H9 (cell line): Measurements from ENCODE around the gene POU2F2. TPM values are rescaled to one million over a fixed set of nuclear protein-coding genes. Genes with fewer than 3 reads are reported as not detected.
A peak's percentile ranks its signal among the peaks of the same experiment; 100 is the strongest.

Experiments used
- DNase-seq: peaks from one replicate; pipeline ENCODE4 v3.0.0-alpha.2; 2017
- H2AFZ ChIP-seq: one replicate; pipeline ENCODE4 v1.6.1; 2013; ENCODE audit warnings: mild to moderate bottlenecking, low read length, control low read depth, moderate library complexity
- H2AK5ac ChIP-seq: 2 replicates; pipeline ENCODE4 v1.6.1; 2013; ENCODE audit warnings: low read length, control low read depth, mixed read lengths; ENCODE audit not compliant: insufficient read length
- H2BK120ac ChIP-seq: one replicate; pipeline ENCODE4 v1.6.1; 2013; ENCODE audit warnings: low read depth, mild to moderate bottlenecking, low read length, control low read depth, inconsistent platforms; ENCODE audit not compliant: poor library complexity, severe bottlenecking
- H2BK12ac ChIP-seq: 2 replicates; pipeline ENCODE4 v1.6.1; 2013; ENCODE audit warnings: low read length, control low read depth, mixed read lengths, low read depth; ENCODE audit not compliant: insufficient read length
- H2BK15ac ChIP-seq: 2 replicates; pipeline ENCODE4 v1.6.1; 2013; ENCODE audit warnings: low read depth, low read length, control low read depth
- H2BK20ac ChIP-seq: one replicate; pipeline ENCODE4 v1.6.1; 2013; ENCODE audit warnings: low read depth, mild to moderate bottlenecking, low read length, control low read depth, inconsistent platforms; ENCODE audit not compliant: poor library complexity, severe bottlenecking
- H2BK5ac ChIP-seq: 2 replicates; pipeline ENCODE4 v1.6.1; 2013; ENCODE audit warnings: low read length, control low read depth, mixed read lengths; ENCODE audit not compliant: insufficient read length
- H3K14ac ChIP-seq: 2 replicates; pipeline ENCODE4 v1.6.1; 2013; ENCODE audit warnings: low read length, control low read depth; ENCODE audit not compliant: insufficient read depth
- H3K18ac ChIP-seq: 2 replicates; pipeline ENCODE4 v1.6.1; 2013; ENCODE audit warnings: low read depth, mild to moderate bottlenecking, mixed read lengths, low read length, control low read depth; ENCODE audit not compliant: insufficient read length
- H3K23ac ChIP-seq: 2 replicates; pipeline ENCODE4 v1.6.1; 2013; ENCODE audit warnings: low read length, control low read depth, mixed read lengths, low read depth; ENCODE audit not compliant: insufficient read length
- H3K23me2 ChIP-seq: 2 replicates; pipeline ENCODE4 v1.6.1; 2013; ENCODE audit warnings: low read depth, mild to moderate bottlenecking, mixed read lengths, low read length, control low read depth; ENCODE audit not compliant: insufficient read length, poor library complexity, severe bottlenecking
- H3K27ac ChIP-seq: 2 replicates; pipeline ENCODE4 v1.5.1; 2013; ENCODE audit warnings: low read length, control low read depth, mixed read lengths, low read depth; ENCODE audit not compliant: insufficient read length
- H3K27me3 ChIP-seq: 2 replicates; pipeline ENCODE4 v1.6.1; 2013; ENCODE audit warnings: low read length, control low read depth, inconsistent platforms; ENCODE audit not compliant: insufficient read depth
- H3K4ac ChIP-seq: 2 replicates; pipeline ENCODE4 v1.6.1; 2013; ENCODE audit warnings: low read depth, mild to moderate bottlenecking, control low read depth, inconsistent platforms, low read length, moderate library complexity
- H3K4me1 ChIP-seq: 2 replicates; pipeline ENCODE4 v1.6.1; 2013; ENCODE audit warnings: low read length, control low read depth, inconsistent platforms; ENCODE audit not compliant: insufficient read depth
- H3K4me2 ChIP-seq: 2 replicates; pipeline ENCODE4 v1.6.1; 2013; ENCODE audit warnings: low read length, control low read depth, mixed read lengths; ENCODE audit not compliant: insufficient read length, insufficient read depth
- H3K56ac ChIP-seq: 2 replicates; pipeline ENCODE4 v1.6.1; 2013; ENCODE audit warnings: low read depth, mild to moderate bottlenecking, mixed read lengths, low read length, control low read depth; ENCODE audit not compliant: insufficient read length
- H3K79me1 ChIP-seq: 2 replicates; pipeline ENCODE4 v1.6.1; 2013; ENCODE audit warnings: low read depth, mild to moderate bottlenecking, moderate library complexity, low read length, control low read depth, inconsistent platforms; ENCODE audit not compliant: insufficient read depth, poor library complexity, severe bottlenecking
- H3K79me2 ChIP-seq: 2 replicates; pipeline ENCODE4 v1.6.1; 2013; ENCODE audit warnings: low read length, control low read depth, inconsistent platforms; ENCODE audit not compliant: insufficient read depth
- H3K9ac ChIP-seq: 2 replicates; pipeline ENCODE4 v1.6.1; 2013; ENCODE audit warnings: low read length, control low read depth, mixed read lengths; ENCODE audit not compliant: insufficient read length; ENCODE audit errors: extremely low read depth
- H3K9me3 ChIP-seq: one replicate; pipeline ENCODE4 v1.6.1; 2013; ENCODE audit warnings: low read depth, low read length, inconsistent platforms; ENCODE audit not compliant: control insufficient read depth
- H3T11ph ChIP-seq: one replicate; pipeline ENCODE4 v1.6.1; 2013; ENCODE audit warnings: mild to moderate bottlenecking, low read length, control low read depth, inconsistent platforms
- H4K20me1 ChIP-seq: one replicate; pipeline ENCODE4 v1.6.1; 2013; ENCODE audit not compliant: control insufficient read depth, insufficient read length, insufficient read depth
- H4K5ac ChIP-seq: 2 replicates; pipeline ENCODE4 v1.6.1; 2013; ENCODE audit warnings: low read depth, mild to moderate bottlenecking, mixed read lengths, low read length, control low read depth; ENCODE audit not compliant: insufficient read length
- H4K8ac ChIP-seq: replicated peaks from 2 replicates; pipeline ENCODE4 v1.6.1; 2013; ENCODE audit warnings: low read length, control low read depth, mixed read lengths, low read depth; ENCODE audit not compliant: insufficient read length
- H4K91ac ChIP-seq: 2 replicates; pipeline ENCODE4 v1.6.1; 2013; ENCODE audit warnings: low read depth, mild to moderate bottlenecking, moderate library complexity, mixed read lengths, low read length, control low read depth; ENCODE audit not compliant: insufficient read length
- H3K27ac Mint-ChIP-seq, 3 experiments: 2 replicates in 2 of 3; 3 replicates in 1 of 3; pipeline ENCODE4 v1.8.0; 2020 to 2021; ENCODE audit warnings: mixed read lengths in 3 of 3, mild to moderate bottlenecking in 1 of 3, moderate library complexity in 1 of 3
- H3K27me3 Mint-ChIP-seq: 2 replicates; pipeline ENCODE4 v1.8.0; 2021; ENCODE audit warnings: low read depth, mild to moderate bottlenecking, moderate library complexity, mixed read lengths
- H3K36me3 Mint-ChIP-seq, 3 experiments: 2 replicates in 2 of 3; 3 replicates in 1 of 3; pipeline ENCODE4 v1.8.0; 2020 to 2021; ENCODE audit warnings: low read depth in 3 of 3, mixed read lengths in 3 of 3; ENCODE audit not compliant: insufficient read depth in 1 of 3
- H3K4me1 Mint-ChIP-seq, 2 experiments: 2 replicates each; pipeline ENCODE4 v1.8.0; 2020; ENCODE audit warnings: mixed read lengths in 2 of 2
- H3K4me3 Mint-ChIP-seq, 2 experiments: 2 replicates in 1 of 2; 3 replicates in 1 of 2; pipeline ENCODE4 v1.8.0; 2020 to 2021; ENCODE audit warnings: mild to moderate bottlenecking in 2 of 2, mixed read lengths in 2 of 2, moderate library complexity in 1 of 2
- H3K9me3 Mint-ChIP-seq, 2 experiments: 2 replicates in 1 of 2; 3 replicates in 1 of 2; pipeline ENCODE4 v1.8.0; 2020; ENCODE audit warnings: mild to moderate bottlenecking in 2 of 2, mixed read lengths in 2 of 2, moderate library complexity in 1 of 2
- total RNA-seq: library from RNA; stranded (reverse); gene quantifications from 2 replicates; pipeline ENCODE4 v1.2.1, GENCODE V29; 2021
- TF ChIP-seq, protein P1 (sequence below): fragments of 200-600 bp; sonication (generic); conservative IDR thresholded peaks from 3 replicates; pipeline ENCODE4 v1.8.0; 2021; ENCODE audit warnings: antibody characterized with exemption, mild to moderate bottlenecking

The POU2F2 gene
- total RNA-seq, 1 experiment from 2014 or later, result 2.9 TPM

DNA sequence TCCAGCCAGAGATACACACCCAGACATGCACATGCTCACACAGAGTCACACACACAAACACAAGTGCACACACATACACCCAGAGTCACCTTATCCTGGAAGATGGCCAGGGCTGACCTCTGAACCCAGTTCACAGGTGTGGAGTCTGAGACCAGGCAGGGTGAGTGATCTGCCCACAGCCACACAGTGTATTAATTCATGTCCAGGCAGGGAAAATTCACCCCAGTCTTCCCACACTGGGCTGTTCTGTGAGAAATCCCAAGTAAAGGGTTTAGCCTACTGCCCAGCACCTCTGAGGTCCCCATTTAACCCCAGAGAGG, 2.0 kb downstream of the POU2F2 start:
- Histone ChIP-seq H3K4me2 (no peak overlapping the region), H3K79me2 (no peaks in the 10 kb centered on the region), H3K79me1 (no peaks in the 10 kb centered on the region), H3K9me3 (no peaks in the 10 kb centered on the region), H4K91ac (no peak overlapping the region), H3K4me1 (no peaks in the 10 kb centered on the region), H3T11ph (no peak overlapping the region), H3K18ac (no peak overlapping the region), H3K4ac (no peak overlapping the region), H3K56ac (no peak overlapping the region), H3K27me3 (no peaks in the 10 kb centered on the region), H4K5ac (no peak overlapping the region), H4K8ac (no peak overlapping the region), H3K23me2 (peaks cover 6% of the 10 kb centered on the region), H2AFZ (no peak overlapping the region), H2BK5ac (no peak overlapping the region), H2BK20ac (no peak overlapping the region), H3K9ac (no peak overlapping the region), H3K27ac (no peak overlapping the region), H2BK120ac (no peak overlapping the region), H2BK12ac (no peak overlapping the region), H3K14ac (no peak overlapping the region), H4K20me1 (no peaks in the 10 kb centered on the region), H2AK5ac (no peak overlapping the region), H3K23ac (no peak overlapping the region), H2BK15ac (no peak overlapping the region)
- Mint-ChIP-seq H3K4me1 (peaks cover 21 to 33% of the 10 kb centered on the region in 2 experiments), H3K9me3 (no peaks in the 10 kb centered on the region; a peak in 1 of 5 replicates), H3K36me3 (no peaks in the 10 kb centered on the region), H3K27ac (peak overlapping the region in 1 of 3 experiments; percentile 33; a peak in 1 of 7 replicates), H3K27me3 (peaks cover 55% of the 10 kb centered on the region), H3K4me3 (peak overlapping the region in 1 of 2 experiments; percentile 2; a peak in 1 of 5 replicates)
- DNase-seq, result no peak
- TF ChIP-seq, protein P1, sequence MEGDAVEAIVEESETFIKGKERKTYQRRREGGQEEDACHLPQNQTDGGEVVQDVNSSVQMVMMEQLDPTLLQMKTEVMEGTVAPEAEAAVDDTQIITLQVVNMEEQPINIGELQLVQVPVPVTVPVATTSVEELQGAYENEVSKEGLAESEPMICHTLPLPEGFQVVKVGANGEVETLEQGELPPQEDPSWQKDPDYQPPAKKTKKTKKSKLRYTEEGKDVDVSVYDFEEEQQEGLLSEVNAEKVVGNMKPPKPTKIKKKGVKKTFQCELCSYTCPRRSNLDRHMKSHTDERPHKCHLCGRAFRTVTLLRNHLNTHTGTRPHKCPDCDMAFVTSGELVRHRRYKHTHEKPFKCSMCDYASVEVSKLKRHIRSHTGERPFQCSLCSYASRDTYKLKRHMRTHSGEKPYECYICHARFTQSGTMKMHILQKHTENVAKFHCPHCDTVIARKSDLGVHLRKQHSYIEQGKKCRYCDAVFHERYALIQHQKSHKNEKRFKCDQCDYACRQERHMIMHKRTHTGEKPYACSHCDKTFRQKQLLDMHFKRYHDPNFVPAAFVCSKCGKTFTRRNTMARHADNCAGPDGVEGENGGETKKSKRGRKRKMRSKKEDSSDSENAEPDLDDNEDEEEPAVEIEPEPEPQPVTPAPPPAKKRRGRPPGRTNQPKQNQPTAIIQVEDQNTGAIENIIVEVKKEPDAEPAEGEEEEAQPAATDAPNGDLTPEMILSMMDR, result no peak
